ENCODE data around the gene GGTA1.
"Not testable (repeated sequence)": the region's sequence is repeated elsewhere in the genome, so short reads cannot be mapped to it uniquely, and the experiment has no call there.

The GGTA1 gene

DNA sequence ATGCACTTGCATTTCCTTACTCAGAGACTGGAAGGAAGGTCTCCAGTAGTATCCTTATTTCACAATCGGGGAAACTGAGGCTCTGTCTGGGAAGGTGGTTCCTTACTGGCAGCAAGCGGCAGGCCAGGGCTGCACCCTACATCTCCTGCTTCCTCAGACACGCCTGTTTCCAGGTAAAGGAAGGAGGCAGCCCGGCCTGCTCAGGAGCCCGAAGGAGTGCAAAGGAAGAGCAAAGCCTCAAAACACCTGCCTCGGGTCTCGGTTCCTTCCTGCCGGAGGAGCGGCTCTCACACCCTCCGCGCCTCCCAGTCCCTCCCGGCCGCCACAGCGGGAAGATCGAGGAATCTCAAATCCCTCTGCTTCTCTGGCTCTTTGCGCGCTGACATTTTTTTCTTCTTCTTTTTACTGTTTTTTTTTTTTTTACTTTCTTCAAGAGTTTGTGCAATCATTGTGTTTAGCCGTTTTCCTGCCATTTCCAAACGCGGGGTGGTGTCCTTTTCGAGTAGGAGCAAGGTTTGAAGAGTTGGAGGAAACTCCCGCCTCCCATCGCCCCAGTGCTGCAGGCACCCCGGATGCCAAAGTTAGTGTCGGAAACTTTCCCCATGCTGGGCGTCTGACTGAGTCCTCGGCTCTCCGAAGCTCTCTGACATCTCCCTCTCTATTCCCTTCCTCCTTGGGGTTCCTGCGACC lies 1.0 kb downstream of the GGTA1 start:
- peak; percentile 82 to 86 (median 84) for DNase-seq

- peak; percentile 77 to 81 (median 81) for DNase-seq
Observed at GRCh38 chr9:121498150-121498486, 1.5 kb downstream of the GGTA1 start.

DNA sequence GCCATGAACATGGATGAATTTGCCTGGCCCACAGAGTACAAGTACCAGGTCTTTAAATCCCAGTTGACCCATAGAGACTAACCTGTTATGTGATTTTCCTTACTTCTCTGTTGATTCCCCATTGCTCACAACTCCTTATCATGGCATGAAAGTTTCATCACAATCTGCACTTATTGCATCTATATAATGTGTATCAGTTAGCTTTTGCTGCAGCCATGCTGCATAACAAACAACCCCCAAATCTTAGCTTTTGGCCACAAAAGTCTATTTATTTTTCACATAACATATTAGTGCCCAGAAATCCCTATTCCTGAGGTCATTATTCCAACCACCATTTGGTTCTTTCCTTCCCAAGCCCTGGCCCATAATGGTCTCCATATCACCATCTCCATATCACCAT lies 3.7 kb downstream of the GGTA1 start:
- DNase-seq: no peak

DNA sequence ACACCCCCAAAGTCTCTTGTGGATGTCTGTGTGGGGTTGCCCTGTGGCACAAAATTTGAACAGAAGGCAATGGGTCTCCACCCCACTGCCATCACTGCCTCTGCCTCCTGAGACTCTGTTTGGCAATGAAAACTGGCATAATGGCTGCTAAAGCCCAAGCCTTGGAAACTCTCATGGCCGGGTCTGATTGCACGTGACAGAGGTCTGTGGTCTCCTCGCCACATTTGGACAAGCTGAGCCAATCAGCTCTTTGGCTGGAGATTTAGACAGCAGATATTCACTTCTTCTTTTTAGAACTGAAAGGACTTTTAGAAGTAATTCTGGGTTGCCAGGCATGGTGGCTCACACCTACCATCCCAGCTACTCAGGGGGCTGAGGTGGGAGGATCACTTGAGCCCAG lies 5.5 kb downstream of the GGTA1 start:
- DNase-seq: peak; percentile 41 to 74 (median 61)

DNA sequence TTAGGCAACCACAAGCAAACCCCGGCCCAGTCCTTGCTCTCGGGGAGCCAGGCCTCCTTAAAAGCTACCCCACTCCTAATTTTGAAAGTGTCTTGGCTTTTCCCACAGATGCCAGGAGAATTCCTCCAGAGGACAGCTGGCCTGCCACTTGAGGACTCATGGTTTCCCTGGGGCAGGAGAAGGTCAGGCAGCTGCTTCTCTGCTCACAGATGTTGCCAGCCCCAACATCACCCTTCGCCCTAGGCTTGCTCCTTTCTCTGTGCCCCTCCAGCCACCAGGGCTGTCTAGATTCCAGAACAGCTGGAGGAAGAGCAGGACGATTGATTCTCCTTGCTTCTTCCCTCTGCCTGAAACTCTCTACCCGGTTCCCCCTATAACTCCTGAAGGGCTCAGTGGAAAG lies 8.5 kb downstream of the GGTA1 start:
- DNase-seq: no peak

DNA sequence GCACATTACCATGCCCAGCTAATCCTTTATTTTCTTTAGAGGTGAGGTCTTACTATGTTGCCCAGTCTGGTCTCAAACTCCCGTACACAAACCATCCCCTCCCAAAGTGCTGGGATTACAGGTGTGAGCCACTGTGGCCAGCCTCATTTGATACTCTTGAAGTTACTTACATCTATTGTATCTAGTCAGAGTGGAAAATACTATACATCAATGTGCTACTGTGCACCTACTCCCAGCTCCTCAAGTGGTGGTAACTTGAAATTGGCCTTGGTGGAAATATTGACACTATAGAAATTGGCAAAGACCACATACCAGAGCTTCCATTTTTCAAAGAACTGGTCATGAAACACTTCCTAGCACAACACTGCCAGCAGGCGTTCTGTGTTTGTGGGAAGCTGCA lies 10.3 kb downstream of the GGTA1 start:
- DNase-seq: no peak

DNA sequence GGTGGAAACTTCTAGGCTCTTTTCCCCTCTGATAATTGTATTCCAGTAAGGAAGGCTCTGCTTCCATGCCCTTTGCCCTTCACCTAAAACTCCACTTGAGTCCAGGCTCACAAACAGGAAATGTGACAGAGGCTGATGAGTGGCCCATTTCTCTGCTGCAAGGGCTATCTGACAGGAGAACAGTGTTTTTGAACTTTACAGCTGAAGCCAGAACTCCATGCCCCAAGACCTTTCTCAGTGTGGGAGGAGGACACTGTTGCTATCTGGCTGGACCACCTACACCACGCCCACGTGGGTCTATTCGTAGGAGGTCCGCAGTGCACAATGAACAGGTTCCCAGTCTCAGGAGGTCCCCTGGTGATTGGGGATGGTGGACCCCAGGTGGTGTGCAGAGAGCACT lies 13.6 kb downstream of the GGTA1 start:
- DNase-seq: peak; percentile 38 to 56 (median 51)

DNA sequence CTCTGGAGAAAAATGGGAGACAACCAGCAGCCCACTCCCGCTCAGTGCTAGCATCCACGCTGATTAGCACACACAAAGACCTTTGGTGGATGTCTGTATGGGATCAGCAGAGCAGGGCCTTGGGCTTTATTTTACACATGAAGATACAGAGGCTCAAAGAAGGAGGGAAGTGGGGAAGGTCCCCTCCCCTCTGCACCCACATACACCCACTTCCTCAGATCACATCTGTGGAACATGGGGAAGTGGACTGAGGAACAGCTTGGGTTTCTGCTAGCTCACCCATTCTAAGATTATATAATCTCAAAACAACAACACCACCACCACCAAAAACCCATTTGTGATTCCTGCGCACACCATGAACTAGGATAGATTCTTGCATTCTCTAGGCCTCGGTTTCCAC lies 14.0 kb downstream of the GGTA1 start:
- DNase-seq: peak; percentile 77 to 83 (median 79)

- no peak for DNase-seq
Observed at GRCh38 chr9:121484651-121485446, 14.8 kb downstream of the GGTA1 start.

- DNase-seq: no peak
Observed at GRCh38 chr9:121483473-121484031, 16.1 kb downstream of the GGTA1 start.

DNA sequence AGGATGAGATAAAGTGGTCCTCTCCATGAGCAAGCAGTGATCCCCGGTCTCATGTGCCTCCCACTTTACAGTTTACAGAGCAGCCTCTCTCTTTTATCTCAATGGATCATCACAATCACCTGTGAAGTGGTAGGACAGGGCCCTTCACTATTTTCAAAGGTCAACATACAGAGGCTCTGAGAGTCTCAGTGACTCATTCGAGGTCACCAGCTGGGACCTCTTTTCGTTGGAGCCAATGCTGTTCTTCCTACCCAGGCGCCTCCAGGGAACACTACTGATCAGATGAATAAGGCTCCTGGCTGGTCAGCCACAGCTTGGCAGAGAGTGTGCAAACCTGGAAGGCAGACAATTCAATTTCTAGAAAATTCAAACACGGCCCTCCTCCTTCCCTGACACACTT lies 16.6 kb downstream of the GGTA1 start:
- DNase-seq: peak in 2 of 3 donors; percentile 24 to 38

DNA sequence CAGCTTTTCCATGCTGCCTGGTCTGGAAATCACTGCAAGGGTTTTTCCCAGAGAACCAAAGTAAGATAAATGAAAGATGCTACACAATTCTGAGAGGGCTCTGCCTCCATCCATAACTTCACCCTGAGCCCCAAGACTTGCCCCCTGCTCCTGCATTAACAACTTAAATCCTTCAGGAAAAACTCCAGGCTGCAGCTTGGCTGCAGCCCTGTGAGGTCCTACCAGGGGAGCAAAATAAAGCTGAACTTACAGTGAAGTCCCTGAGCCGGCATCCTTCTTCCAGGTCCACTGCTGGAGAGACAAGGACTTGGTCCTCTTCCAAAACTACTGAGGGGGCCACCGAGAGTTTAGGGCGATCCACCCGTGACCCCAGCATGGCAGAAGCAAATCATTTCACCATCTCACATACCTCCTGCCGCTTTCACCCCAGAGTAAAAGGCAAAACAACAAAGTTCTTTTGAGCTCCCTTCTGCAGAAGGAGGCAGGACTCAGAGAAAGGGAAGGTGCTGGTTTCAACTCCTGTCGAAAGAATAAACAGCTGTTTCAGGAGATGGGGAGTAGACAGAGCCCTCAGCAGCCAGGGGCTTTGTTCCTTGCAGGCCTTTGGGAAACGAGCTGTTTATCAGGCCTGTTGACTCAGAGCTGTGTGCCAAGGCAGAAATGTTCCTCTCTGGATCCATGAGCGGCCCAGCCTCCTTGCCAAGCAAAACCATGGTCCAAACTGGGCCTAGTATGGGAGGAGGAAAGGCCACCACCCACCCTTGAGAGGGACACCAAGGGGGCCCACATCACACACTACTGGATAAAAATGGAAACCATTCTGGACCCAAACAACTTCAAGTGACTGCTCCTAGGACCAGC lies 20.6 kb downstream of the GGTA1 start:
- DNase-seq: no peak

DNA sequence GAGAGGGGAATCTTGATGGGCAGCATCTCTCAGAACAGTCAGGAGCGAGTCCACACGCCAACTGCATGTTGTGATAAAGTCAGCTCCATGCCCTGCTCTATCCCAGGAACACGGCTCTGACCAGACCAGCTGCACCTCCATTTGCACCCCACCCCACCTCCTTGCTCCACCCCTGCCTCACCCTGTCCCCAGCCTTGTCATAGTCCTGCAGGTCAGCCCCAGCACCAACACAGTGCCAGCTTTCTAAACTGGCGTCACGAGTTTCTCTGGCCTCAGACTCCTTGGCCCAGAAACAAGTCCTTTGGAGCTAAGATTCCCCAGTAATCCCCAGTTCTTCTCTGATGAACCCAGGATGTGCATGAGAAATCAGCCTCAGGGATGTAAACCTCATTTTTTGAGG lies 23.5 kb downstream of the GGTA1 start:
- DNase-seq: no peak

DNA sequence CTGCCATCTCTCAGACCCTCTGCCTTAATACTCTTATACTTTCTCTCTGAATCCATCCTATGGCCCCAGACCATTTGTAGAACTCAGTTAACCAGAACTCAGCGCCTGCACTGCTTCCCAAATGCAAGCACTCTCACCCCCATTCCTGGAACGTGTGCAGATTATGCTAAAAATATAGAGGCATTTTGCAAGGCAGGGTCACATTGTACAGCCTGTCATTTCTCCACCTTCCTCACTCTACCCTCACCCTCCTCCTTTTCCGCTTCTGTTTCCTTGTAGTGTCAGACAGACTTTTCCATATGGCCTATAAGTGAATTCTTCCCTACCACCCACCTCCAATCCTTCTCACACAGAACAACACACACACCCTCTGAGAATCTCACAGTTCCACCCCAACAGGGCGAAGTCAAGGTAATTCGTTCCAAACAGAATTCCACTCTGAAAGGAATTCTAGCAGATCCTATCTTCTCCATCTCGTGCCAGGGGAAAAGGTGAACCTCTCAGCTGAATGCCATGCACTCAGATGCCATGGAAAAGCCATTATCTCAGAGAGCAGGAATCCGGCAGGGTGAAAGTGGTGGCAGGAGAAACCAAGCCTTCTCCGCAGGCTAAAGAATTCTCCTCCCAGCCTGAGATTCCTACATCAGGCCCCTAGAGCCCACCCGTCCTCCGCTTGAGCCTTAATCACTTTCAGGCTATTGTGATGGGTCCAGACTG lies 25.3 kb downstream of the GGTA1 start:
- no peak for DNase-seq

- no peak for DNase-seq
Observed at GRCh38 chr9:121473229-121473628, 26.4 kb downstream of the GGTA1 start.

DNA sequence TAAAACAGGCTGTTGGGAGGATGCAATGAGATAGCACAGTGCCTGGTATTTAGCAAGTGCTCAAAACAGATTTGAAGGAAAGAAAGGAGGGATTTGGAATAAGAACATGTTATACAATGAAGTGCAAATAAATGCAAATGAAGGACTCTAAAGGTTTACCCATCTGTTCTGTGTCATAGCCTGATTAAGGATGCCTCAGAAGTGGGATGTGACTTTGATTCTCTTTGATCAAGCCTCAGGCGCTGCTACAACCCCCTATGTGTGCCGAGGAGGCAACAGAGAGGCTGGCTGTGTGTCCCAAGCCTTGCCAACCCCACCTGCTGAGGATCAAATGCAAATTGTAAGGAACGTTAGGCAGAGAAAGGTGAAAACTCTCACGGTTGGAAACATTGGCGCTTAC lies 27.2 kb downstream of the GGTA1 start:
- DNase-seq: no peak

GRCh38 chr9:121466142-121466541 lies 33.5 kb downstream of the GGTA1 start:
- no peak for DNase-seq

DNA sequence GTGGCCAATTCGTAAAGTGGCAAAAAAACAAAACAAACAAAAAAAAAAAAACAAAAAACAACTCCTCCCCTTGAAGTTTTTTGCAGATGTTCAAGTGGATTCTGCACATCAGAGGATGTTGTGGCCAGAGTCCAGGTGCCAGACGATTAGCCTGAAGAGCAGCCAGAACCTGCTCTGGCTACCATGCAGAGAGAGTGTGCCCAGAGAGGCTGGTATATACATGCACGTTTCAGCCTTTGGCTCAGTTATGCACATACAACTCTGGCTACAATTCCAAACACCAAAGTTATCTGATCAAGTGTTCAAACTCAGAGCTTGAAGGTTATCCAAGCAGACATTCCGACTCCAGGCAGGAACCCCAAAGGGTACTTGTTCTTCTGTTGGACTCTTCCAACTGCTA lies 34.7 kb downstream of the GGTA1 start:
- no peak for DNase-seq

- peak; percentile 57 to 81 (median 74) for DNase-seq
Observed at GRCh38 chr9:121463026-121463807, 36.4 kb downstream of the GGTA1 start.

DNA sequence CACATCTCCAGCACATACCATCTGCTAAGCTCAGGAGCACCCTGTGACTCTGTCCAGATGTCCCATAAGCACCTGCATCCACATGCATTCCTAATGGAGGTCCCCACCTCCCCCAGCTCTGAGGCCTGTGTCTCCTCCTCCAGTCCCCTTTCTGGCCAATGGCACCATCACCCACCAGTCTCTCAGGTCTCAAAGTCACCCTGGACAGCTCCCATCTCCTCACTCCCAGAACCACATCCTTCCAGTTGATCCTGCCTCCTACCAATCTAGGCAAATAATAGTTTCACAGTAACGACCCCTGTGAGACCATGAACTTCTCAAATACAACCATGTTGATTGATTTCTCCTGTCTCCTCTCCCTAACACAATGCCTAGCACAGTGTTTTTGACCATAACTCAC lies 40.1 kb downstream of the GGTA1 start:
- DNase-seq: no peak

DNA sequence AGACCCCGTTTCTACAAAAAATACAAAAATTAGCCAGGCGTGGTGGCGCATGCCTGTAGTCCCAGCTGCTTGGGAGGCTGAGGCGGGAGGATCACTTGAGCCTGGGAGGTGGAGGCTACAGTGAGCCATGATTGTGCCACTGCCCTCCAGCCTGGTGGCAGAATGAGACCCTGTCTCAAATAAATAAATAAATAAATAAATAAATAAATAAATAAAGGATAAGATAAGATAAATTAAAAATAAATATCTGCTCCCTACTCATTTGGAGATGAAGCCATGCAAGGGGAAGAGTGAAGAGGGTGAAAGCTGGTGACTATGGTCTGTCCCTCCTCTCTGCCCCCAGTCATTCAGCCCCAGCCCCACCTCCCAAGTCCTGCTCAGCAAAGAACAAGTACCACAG lies 41.2 kb downstream of the GGTA1 start:
- not testable (repeated sequence) for DNase-seq
